Activated CD8-positive, alpha-beta T cell treated with anti-CD3 and anti-CD28 coated beads for 36 hours (primary cell): ENCODE data around the gene EYA4. TPM values are rescaled to one million over a fixed set of nuclear protein-coding genes. Genes with fewer than 3 reads are reported as not detected.
"Not testable (repeated sequence)": the region's sequence is repeated elsewhere in the genome, so short reads cannot be mapped to it uniquely, and the experiment has no call there.

Source experiments
- ATAC-seq: fragments of 200-7000 bp; cut with Tn5 transposase; one replicate; pipeline ENCODE4 v1.10.0; 2021; ENCODE audit warnings: mild to moderate bottlenecking, moderate library complexity
- CTCF ChIA-PET: fragments of 350-600 bp; sonication (Branson Sonifier 250); formaldehyde crosslinking; loops from one replicate; lab custom pipeline; 2021; ENCODE audit warnings: antibody characterized with exemption; lab: Charles Lee
- POLR2A ChIA-PET: fragments of 350-600 bp; sonication (Branson Sonifier 250); formaldehyde crosslinking; loops from one replicate; lab custom pipeline; 2021; ENCODE audit warnings: antibody characterized with exemption; lab: Charles Lee
- DNase-seq: peaks from one replicate; pipeline ENCODE4 v3.0.0-alpha.2; 2020
- H3K27ac Mint-ChIP-seq: one replicate; pipeline ENCODE4 v1.8.0; 2021; ENCODE audit warnings: mild to moderate bottlenecking, mixed read lengths
- H3K27me3 Mint-ChIP-seq: one replicate; pipeline ENCODE4 v1.8.0; 2021; ENCODE audit warnings: mixed read lengths
- H3K36me3 Mint-ChIP-seq: one replicate; pipeline ENCODE4 v1.8.0; 2021; ENCODE audit warnings: low read depth, mixed read lengths
- H3K4me1 Mint-ChIP-seq: one replicate; pipeline ENCODE4 v1.8.0; 2021; ENCODE audit warnings: low read depth, mixed read lengths
- H3K4me3 Mint-ChIP-seq: one replicate; pipeline ENCODE4 v1.8.0; 2021; ENCODE audit warnings: mild to moderate bottlenecking, moderate library complexity, mixed read lengths
- H3K9me3 Mint-ChIP-seq: one replicate; pipeline ENCODE4 v1.8.0; 2021; ENCODE audit warnings: mixed read lengths
- intact Hi-C: fragments of 100-400 bp; cut with micrococcal nuclease; formaldehyde crosslinking; loops from one replicate; pipeline ENCODE4 v1.10.0; 2022
- total RNA-seq, 2 experiments: library from RNA; stranded (reverse); gene quantifications; one replicate each; pipeline ENCODE4 v1.2.3, GENCODE V29; 2021
- TF ChIP-seq, protein P1 (sequence below): fragments of 200-600 bp; IDR thresholded peaks from one replicate; pipeline ENCODE4 v1.8.0; 2022; ENCODE audit warnings: antibody characterized with exemption, mild to moderate bottlenecking

Gene EYA4
- total RNA-seq, 2 experiments from 2014 or later = not detected

GRCh38 chr6:133551436-133551835 is 310.3 kb downstream of the EYA4 start:
- ATAC-seq = no peak
- H3K4me3 Mint-ChIP-seq = no peak overlapping the region
- CTCF ChIA-PET = no interaction called here
- H3K27ac Mint-ChIP-seq = no peak overlapping the region
- intact Hi-C loops = no loop called here
- TF ChIP-seq, protein P1, sequence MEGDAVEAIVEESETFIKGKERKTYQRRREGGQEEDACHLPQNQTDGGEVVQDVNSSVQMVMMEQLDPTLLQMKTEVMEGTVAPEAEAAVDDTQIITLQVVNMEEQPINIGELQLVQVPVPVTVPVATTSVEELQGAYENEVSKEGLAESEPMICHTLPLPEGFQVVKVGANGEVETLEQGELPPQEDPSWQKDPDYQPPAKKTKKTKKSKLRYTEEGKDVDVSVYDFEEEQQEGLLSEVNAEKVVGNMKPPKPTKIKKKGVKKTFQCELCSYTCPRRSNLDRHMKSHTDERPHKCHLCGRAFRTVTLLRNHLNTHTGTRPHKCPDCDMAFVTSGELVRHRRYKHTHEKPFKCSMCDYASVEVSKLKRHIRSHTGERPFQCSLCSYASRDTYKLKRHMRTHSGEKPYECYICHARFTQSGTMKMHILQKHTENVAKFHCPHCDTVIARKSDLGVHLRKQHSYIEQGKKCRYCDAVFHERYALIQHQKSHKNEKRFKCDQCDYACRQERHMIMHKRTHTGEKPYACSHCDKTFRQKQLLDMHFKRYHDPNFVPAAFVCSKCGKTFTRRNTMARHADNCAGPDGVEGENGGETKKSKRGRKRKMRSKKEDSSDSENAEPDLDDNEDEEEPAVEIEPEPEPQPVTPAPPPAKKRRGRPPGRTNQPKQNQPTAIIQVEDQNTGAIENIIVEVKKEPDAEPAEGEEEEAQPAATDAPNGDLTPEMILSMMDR = no peak
- DNase-seq = no peak
- POLR2A ChIA-PET = no interaction called here
- no peaks in the 10 kb centered on the region for H3K9me3 Mint-ChIP-seq
- no peaks in the 10 kb centered on the region for H3K36me3 Mint-ChIP-seq
- H3K27me3 Mint-ChIP-seq = peaks cover 2% of the 10 kb centered on the region
- no peaks in the 10 kb centered on the region for H3K4me1 Mint-ChIP-seq

DNA sequence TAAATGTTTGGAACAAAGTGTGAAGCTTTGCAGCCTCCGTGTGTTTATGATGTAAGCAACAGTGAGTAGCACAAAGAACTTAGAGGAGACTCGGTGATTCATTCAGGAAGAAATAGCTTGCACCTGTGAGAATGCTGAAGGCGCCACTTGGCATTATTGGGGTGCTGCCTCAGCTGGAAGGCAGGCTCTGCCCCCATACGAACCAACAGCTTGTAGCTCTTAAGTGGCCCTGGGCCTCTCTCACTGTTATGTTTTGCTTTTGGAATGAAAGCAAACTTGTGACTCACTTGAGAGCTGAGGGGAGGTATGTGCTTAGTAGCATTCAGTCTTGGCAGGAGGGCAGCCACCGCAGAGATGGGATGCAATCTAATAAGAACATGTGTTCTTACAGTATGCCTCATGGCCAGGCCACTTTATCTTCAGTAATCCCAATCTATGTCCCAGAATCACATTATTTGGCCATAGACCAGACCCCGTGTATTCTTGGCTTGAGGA is 310.7 kb downstream of the EYA4 start:
- TF ChIP-seq, protein P1 = no peak
- no peaks in the 10 kb centered on the region for H3K36me3 Mint-ChIP-seq
- no peak overlapping the region for H3K27ac Mint-ChIP-seq
- DNase-seq (no peak), ATAC-seq (no peak)
- peaks cover 2% of the 10 kb centered on the region for H3K27me3 Mint-ChIP-seq
- H3K4me3 Mint-ChIP-seq = no peak overlapping the region
- CTCF ChIA-PET = interaction anchor here (1.0 to 1.1 kb wide), 2 partner anchors 19 to 589 kb away, joined by 3 to 4 read pairs; no protein-coding TSS in a partner anchor
- intact Hi-C loops = no loop called here
- no peaks in the 10 kb centered on the region for H3K9me3 Mint-ChIP-seq
- POLR2A ChIA-PET = no interaction called here
- no peaks in the 10 kb centered on the region for H3K4me1 Mint-ChIP-seq

DNA sequence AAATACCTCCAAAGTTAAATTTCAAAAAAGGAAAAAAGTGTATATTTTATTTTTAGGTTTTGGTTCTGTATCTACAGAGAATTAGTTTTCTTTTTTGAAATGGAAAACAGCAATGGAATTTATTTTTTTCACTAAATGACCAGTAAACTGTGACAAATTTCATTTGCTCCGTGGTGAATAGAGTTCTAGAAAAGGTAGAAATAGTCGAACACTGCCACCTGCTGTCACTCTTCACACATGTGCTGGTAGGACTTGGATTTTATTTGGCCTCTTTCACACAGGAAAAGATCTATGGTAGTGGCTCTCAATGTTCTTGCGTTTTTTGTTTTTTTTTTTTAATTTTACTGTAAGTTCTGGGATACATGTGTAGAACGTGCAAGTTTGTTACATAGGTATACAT is 312.5 kb downstream of the EYA4 start:
- peaks cover 2% of the 10 kb centered on the region for H3K27me3 Mint-ChIP-seq
- ATAC-seq (no peak), DNase-seq (peak; percentile 58)
- no peaks in the 10 kb centered on the region for H3K36me3 Mint-ChIP-seq
- H3K4me3 Mint-ChIP-seq = no peak overlapping the region
- H3K27ac Mint-ChIP-seq = no peak overlapping the region
- intact Hi-C loops = no loop called here
- ChIA-PET CTCF (no interaction called here), POLR2A (no interaction called here)
- H3K4me1 Mint-ChIP-seq = no peaks in the 10 kb centered on the region
- H3K9me3 Mint-ChIP-seq = no peaks in the 10 kb centered on the region
- TF ChIP-seq, protein P1 = peak; percentile 56

GRCh38 chr6:133554121-133554520 is 313.0 kb downstream of the EYA4 start:
- ATAC-seq, CTCF ChIA-PET, DNase-seq, H3K4me1 Mint-ChIP-seq, H3K27me3 Mint-ChIP-seq, H3K27ac Mint-ChIP-seq, intact Hi-C loops, H3K36me3 Mint-ChIP-seq, H3K4me3 Mint-ChIP-seq, POLR2A ChIA-PET, H3K9me3 Mint-ChIP-seq: not testable (repeated sequence)

GRCh38 chr6:133555685-133556084 is 314.5 kb downstream of the EYA4 start:
- no peak overlapping the region for H3K4me3 Mint-ChIP-seq
- TF ChIP-seq, protein P1 = no peak
- ATAC-seq (no peak), DNase-seq (no peak)
- no peaks in the 10 kb centered on the region for H3K9me3 Mint-ChIP-seq
- H3K27me3 Mint-ChIP-seq = no peaks in the 10 kb centered on the region
- CTCF ChIA-PET = no interaction called here
- intact Hi-C loops = no loop called here
- no peak overlapping the region for H3K27ac Mint-ChIP-seq
- H3K4me1 Mint-ChIP-seq = no peaks in the 10 kb centered on the region
- POLR2A ChIA-PET = no interaction called here
- H3K36me3 Mint-ChIP-seq = no peaks in the 10 kb centered on the region
